ENCODE measurements around the gene CLEC2D. TPM values are rescaled to one million over a fixed set of nuclear protein-coding genes. Genes with fewer than 3 reads are reported as not detected.

CLEC2D gene
- 2.2 and 2.6 TPM in 2 replicates for total RNA-seq

GRCh38 chr12:9669534-9669933 is at the start of gene CLEC2D:
CLEC2D (plus strand) TSS chr12:9669713; CDS start chr12:9669735, 22 bp downstream.

GRCh38 chr12:9732921-9733461 is 63.5 kb downstream of the CLEC2D start, which contains the start of gene CLECL1:
CLECL1 (minus strand) TSS chr12:9733097.

Other genes starting within 250 kb of the CLEC2D start
- not detected in 2 replicates for gene KLRB1, start 61.8 kb upstream of the CLEC2D start, total RNA-seq
- gene CLECL1, start 63.4 kb downstream of the CLEC2D start, total RNA-seq, result not detected in 2 replicates
- 0.09 and 0.11 TPM in 2 replicates for gene CD69, start 91.2 kb downstream of the CLEC2D start, total RNA-seq
- gene KLRF1, start 157.8 kb downstream of the CLEC2D start, total RNA-seq, result 0.09 TPM in 1 of 2 replicates, not detected in the other
- 45.6 and 83.1 TPM in 2 replicates for gene CLEC2B, start 199.6 kb downstream of the CLEC2D start, total RNA-seq
- not detected in 2 replicates for gene KLRF2, start 211.8 kb downstream of the CLEC2D start, total RNA-seq